ENCODE measurements around the gene MB.

The MB gene

GRCh38 chr22:35558031-35558430, 59.1 kb downstream of the MB start:
- no peak for ATAC-seq

More at GRCh38 chr22:35558031-35558430, 59.1 kb downstream of the MB start:
- TF ChIP-seq SNAI2 (CRISPR knock-in tag; IDR thresholded peaks at IDR 0.05) (no peak), ZFP30 (CRISPR knock-in tag; IDR thresholded peaks at IDR 0.05) (no peak), TOX (CRISPR knock-in tag; IDR thresholded peaks at IDR 0.05; ENCODE audit: borderline replicate concordance) (no peak), ZNF565 (CRISPR knock-in tag; conservative IDR thresholded peaks at IDR 0.05; ENCODE audit: low read depth) (no peak), ISL1 (CRISPR knock-in tag; IDR thresholded peaks at IDR 0.05) (no peak), GLIS3 (CRISPR knock-in tag; IDR thresholded peaks at IDR 0.05) (no peak), ZFP3 (CRISPR knock-in tag; IDR thresholded peaks at IDR 0.05) (no peak), ZNF70 (CRISPR knock-in tag; IDR thresholded peaks at IDR 0.05) (no peak), ESRRG (CRISPR knock-in tag; IDR thresholded peaks at IDR 0.05) (no peak), RARB (CRISPR knock-in tag; IDR thresholded peaks at IDR 0.05) (no peak)
- TF ChIP-seq, protein P1, sequence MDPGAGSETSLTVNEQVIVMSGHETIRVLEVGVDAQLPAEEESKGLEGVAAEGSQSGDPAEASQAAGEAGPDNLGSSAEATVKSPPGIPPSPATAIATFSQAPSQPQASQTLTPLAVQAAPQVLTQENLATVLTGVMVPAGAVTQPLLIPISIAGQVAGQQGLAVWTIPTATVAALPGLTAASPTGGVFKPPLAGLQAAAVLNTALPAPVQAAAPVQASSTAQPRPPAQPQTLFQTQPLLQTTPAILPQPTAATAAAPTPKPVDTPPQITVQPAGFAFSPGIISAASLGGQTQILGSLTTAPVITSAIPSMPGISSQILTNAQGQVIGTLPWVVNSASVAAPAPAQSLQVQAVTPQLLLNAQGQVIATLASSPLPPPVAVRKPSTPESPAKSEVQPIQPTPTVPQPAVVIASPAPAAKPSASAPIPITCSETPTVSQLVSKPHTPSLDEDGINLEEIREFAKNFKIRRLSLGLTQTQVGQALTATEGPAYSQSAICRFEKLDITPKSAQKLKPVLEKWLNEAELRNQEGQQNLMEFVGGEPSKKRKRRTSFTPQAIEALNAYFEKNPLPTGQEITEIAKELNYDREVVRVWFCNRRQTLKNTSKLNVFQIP (CRISPR knock-in tag; IDR thresholded peaks at IDR 0.05; ENCODE audit: borderline replicate concordance, low read depth): no peak
- TF ChIP-seq, protein P2, sequence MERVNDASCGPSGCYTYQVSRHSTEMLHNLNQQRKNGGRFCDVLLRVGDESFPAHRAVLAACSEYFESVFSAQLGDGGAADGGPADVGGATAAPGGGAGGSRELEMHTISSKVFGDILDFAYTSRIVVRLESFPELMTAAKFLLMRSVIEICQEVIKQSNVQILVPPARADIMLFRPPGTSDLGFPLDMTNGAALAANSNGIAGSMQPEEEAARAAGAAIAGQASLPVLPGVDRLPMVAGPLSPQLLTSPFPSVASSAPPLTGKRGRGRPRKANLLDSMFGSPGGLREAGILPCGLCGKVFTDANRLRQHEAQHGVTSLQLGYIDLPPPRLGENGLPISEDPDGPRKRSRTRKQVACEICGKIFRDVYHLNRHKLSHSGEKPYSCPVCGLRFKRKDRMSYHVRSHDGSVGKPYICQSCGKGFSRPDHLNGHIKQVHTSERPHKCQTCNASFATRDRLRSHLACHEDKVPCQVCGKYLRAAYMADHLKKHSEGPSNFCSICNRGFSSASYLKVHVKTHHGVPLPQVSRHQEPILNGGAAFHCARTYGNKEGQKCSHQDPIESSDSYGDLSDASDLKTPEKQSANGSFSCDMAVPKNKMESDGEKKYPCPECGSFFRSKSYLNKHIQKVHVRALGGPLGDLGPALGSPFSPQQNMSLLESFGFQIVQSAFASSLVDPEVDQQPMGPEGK (CRISPR knock-in tag; IDR thresholded peaks at IDR 0.05; ENCODE audit: borderline replicate concordance): no peak
- TF ChIP-seq, protein P3, sequence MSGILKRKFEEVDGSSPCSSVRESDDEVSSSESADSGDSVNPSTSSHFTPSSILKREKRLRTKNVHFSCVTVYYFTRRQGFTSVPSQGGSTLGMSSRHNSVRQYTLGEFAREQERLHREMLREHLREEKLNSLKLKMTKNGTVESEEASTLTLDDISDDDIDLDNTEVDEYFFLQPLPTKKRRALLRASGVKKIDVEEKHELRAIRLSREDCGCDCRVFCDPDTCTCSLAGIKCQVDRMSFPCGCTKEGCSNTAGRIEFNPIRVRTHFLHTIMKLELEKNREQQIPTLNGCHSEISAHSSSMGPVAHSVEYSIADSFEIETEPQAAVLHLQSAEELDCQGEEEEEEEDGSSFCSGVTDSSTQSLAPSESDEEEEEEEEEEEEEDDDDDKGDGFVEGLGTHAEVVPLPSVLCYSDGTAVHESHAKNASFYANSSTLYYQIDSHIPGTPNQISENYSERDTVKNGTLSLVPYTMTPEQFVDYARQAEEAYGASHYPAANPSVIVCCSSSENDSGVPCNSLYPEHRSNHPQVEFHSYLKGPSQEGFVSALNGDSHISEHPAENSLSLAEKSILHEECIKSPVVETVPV (CRISPR knock-in tag; IDR thresholded peaks at IDR 0.05): no peak

Measured in SK-N-SH treated with all-trans-retinoic acid at 6 μM for 48 hours (cell line).